SU-DHL-6 (cell line): ENCODE results near the gene TUBA4B.

Experiments
- H2AFZ ChIP-seq: fragments of 200-600 bp; sonication (generic); 2 replicates; pipeline ENCODE4 v1.6.1; 2014; ENCODE audit warnings: low read depth, mild to moderate bottlenecking, moderate library complexity, mixed read lengths, antibody characterized with exemption, low read length; ENCODE audit not compliant: severe bottlenecking
- H3F3A ChIP-seq: fragments of 200-600 bp; shearing (Covaris generic); 2 replicates; pipeline ENCODE4 v1.6.0; 2016; ENCODE audit warnings: antibody characterized with exemption, mild to moderate bottlenecking; ENCODE audit not compliant: insufficient read depth
- H3K27ac ChIP-seq: fragments of 200-600 bp; sonication (generic); 2 replicates; pipeline ENCODE4 v1.5.1; 2016; ENCODE audit warnings: low read depth, mild to moderate bottlenecking, low read length, moderate library complexity, mixed read lengths
- H3K27me3 ChIP-seq: fragments of 200-600 bp; sonication (generic), shearing (Covaris generic); 2 replicates; pipeline ENCODE4 v1.6.0; 2014; ENCODE audit warnings: mild to moderate bottlenecking, low read length
- H3K36me3 ChIP-seq: fragments of 200-600 bp; sonication (generic); 2 replicates; pipeline ENCODE4 v1.6.1; 2014; ENCODE audit warnings: mild to moderate bottlenecking, low read length, mixed read lengths
- H3K4me2 ChIP-seq: fragments of 300-600, 200-600 bp; shearing (Covaris generic), sonication (generic); 2 replicates; pipeline ENCODE4 v1.6.0; 2014; ENCODE audit warnings: low read length, low read depth, mild to moderate bottlenecking; ENCODE audit not compliant: poor library complexity, severe bottlenecking
- H3K4me3 ChIP-seq: fragments of 200-600 bp; sonication (generic); 2 replicates; pipeline ENCODE4 v1.5.1; 2014; ENCODE audit warnings: antibody characterized with exemption, low read length, mild to moderate bottlenecking, mixed read lengths; ENCODE audit not compliant: insufficient read depth, poor library complexity, severe bottlenecking
- H3K79me2 ChIP-seq: fragments of 200-600 bp; sonication (generic); 2 replicates; pipeline ENCODE4 v1.6.1; 2014; ENCODE audit warnings: mild to moderate bottlenecking, low read length, moderate library complexity; ENCODE audit not compliant: insufficient read depth
- H3K9ac ChIP-seq: fragments of 200-600 bp; sonication (generic); 2 replicates; pipeline ENCODE4 v1.7.0; 2014; ENCODE audit warnings: mild to moderate bottlenecking, low read length
- H3K9me2 ChIP-seq: fragments of 200-600 bp; sonication (generic); replicated peaks from 2 replicates; pipeline ENCODE4 v1.6.1; 2014; ENCODE audit warnings: low read length; ENCODE audit not compliant: insufficient read depth
- H3K9me3 ChIP-seq: fragments of 200-600 bp; sonication (generic); 2 replicates; pipeline ENCODE4 v1.6.1; 2014; ENCODE audit warnings: low read length, mixed read lengths; ENCODE audit not compliant: insufficient read depth
- H4K20me1 ChIP-seq: fragments of 200-600 bp; sonication (generic); 2 replicates; pipeline ENCODE4 v1.6.1; 2014; ENCODE audit warnings: low read depth, mild to moderate bottlenecking, antibody characterized with exemption, low read length, moderate library complexity, mixed read lengths
- EZH2phosphoT487 ChIP-seq: fragments of 200-600 bp; sonication (generic), shearing (Covaris generic); conservative IDR thresholded peaks from 2 replicates; pipeline ENCODE4 v1.6.1; 2018; ENCODE audit warnings: mild to moderate bottlenecking, antibody characterized with exemption, low read length, moderate library complexity, mixed read lengths
- TF ChIP-seq, protein P1 (sequence below): fragments of 200-600 bp; sonication (generic); IDR thresholded peaks from one replicate; pipeline ENCODE4 v1.5.1; 2017; ENCODE audit warnings: antibody characterized with exemption, mild to moderate bottlenecking, low read length, moderate library complexity; ENCODE audit not compliant: insufficient read depth, poor library complexity, severe bottlenecking

The TUBA4B gene

DNA sequence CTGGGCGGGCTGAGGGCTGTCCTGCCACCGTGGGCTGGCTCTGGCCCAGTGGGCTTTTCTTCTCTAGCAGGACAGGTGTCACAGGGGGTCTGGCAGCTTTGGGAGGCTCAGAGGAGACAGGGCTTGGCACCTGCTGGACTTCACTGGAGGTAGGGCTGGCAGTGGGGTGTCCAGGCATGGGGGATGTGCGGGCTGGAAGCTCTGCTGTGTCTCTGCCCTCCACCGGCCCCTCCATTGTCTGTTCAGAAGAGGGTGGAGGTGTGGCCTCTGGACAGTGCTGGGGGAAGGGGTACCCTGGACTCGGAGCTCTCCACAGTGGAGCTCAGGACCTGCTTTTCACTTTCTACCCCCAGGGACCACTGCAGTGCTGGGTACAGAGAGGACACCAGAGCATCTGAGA lies 47.0 kb downstream of the TUBA4B start:
- Histone ChIP-seq H3K9me3 (no peaks in the 10 kb centered on the region), H3K36me3 (no peaks in the 10 kb centered on the region), H4K20me1 (no peaks in the 10 kb centered on the region), H3K9ac (no peak overlapping the region), H3K4me2 (no peak overlapping the region), H3K4me3 (no peak overlapping the region), H3K9me2 (no peaks in the 10 kb centered on the region), H3K27ac (no peak overlapping the region), H3K79me2 (no peaks in the 10 kb centered on the region), H3F3A (no peaks in the 10 kb centered on the region), H3K27me3 (no peaks in the 10 kb centered on the region), H2AFZ (no peak overlapping the region)
- TF ChIP-seq, protein P1, sequence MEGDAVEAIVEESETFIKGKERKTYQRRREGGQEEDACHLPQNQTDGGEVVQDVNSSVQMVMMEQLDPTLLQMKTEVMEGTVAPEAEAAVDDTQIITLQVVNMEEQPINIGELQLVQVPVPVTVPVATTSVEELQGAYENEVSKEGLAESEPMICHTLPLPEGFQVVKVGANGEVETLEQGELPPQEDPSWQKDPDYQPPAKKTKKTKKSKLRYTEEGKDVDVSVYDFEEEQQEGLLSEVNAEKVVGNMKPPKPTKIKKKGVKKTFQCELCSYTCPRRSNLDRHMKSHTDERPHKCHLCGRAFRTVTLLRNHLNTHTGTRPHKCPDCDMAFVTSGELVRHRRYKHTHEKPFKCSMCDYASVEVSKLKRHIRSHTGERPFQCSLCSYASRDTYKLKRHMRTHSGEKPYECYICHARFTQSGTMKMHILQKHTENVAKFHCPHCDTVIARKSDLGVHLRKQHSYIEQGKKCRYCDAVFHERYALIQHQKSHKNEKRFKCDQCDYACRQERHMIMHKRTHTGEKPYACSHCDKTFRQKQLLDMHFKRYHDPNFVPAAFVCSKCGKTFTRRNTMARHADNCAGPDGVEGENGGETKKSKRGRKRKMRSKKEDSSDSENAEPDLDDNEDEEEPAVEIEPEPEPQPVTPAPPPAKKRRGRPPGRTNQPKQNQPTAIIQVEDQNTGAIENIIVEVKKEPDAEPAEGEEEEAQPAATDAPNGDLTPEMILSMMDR, result no peak
- TF ChIP-seq EZH2phosphoT487, result no peak

DNA sequence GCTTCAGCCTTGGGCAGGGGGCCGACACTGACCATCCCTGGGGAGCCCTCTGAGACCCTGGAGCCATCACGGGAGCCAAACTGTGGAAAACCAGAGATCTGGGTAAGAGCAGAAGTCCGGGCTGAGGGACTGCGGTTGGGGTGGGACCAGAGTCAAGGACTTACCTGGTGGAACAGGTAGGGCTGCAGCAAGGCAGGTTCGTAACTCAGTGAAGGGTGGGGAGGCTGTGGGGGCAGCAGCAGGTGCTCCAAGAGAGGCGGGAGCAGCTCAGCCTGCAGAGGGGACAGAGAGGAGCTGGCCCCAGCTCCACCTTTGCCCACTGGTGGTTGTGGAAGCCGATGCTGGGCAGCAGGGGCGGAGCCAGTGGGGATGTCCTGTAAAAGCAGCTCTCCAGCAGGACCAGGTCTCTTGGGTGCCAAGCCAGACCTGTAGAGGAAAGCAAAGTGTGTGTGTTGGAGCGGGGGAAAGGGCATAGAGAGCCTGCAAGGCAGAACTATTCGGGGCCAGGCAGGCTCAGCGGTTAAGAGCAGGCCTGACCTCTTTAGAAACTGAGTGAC lies 49.4 kb downstream of the TUBA4B start:
- H3K4me2 ChIP-seq, result no peak overlapping the region
- H4K20me1 ChIP-seq, result no peaks in the 10 kb centered on the region
- no peaks in the 10 kb centered on the region for H3K9me2 ChIP-seq
- H3K27ac ChIP-seq, result no peak overlapping the region
- no peak overlapping the region for H3K9ac ChIP-seq
- TF ChIP-seq EZH2phosphoT487, result no peak
- TF ChIP-seq, protein P1, result no peak
- no peak overlapping the region for H2AFZ ChIP-seq
- H3K79me2 ChIP-seq, result no peaks in the 10 kb centered on the region
- no peaks in the 10 kb centered on the region for H3K9me3 ChIP-seq
- H3K27me3 ChIP-seq, result no peaks in the 10 kb centered on the region
- H3K4me3 ChIP-seq, result no peak overlapping the region
- no peaks in the 10 kb centered on the region for H3K36me3 ChIP-seq
- no peaks in the 10 kb centered on the region for H3F3A ChIP-seq

DNA sequence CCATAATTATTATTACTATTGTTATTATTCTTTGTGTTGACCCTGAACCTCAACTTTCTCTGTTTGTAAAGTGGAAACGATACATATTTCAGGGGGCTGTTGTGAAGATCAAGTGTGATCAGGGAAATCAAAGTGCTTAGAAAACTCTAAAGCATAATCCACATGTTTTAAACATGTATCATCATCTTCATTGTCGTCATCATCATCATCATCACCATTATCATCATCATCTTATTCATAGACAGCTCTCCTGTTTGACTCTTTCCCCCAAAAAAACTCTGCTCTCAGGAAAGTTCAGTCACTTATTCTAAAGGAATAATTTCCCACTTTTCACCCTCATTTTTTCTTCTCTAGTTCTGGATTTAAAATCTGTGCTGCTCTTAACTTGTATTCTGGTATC lies 51.2 kb downstream of the TUBA4B start:
- Histone ChIP-seq H3F3A (no peaks in the 10 kb centered on the region), H3K27ac (no peak overlapping the region), H3K36me3 (no peaks in the 10 kb centered on the region), H4K20me1 (no peaks in the 10 kb centered on the region), H3K4me2 (no peak overlapping the region), H3K9ac (no peak overlapping the region), H3K9me3 (no peaks in the 10 kb centered on the region), H3K27me3 (no peaks in the 10 kb centered on the region), H3K4me3 (no peak overlapping the region), H2AFZ (no peak overlapping the region), H3K79me2 (no peaks in the 10 kb centered on the region), H3K9me2 (no peaks in the 10 kb centered on the region)
- TF ChIP-seq EZH2phosphoT487, result no peak
- TF ChIP-seq, protein P1, result no peak

DNA sequence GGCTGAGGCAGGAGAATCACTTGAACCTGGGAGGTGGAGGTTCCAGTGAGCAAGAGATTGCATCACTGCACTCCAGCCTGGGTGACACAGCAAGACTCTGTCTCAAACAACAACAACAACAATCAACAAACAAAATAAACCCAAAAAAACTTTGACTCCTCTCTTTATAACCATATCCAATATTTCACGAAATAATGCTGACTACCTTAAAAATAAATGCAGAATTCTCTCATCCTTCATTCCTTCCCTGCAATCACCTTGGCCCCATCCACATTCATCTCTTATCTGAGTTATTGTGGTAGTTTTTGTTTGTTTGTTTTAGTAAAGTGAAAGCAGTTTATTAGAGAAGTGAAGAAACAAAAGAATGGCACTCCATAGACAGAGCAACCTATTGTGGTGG lies 53.0 kb downstream of the TUBA4B start:
- H3K9ac ChIP-seq, result no peak overlapping the region
- no peak overlapping the region for H3K4me2 ChIP-seq
- no peaks in the 10 kb centered on the region for H3K27me3 ChIP-seq
- H4K20me1 ChIP-seq, result no peaks in the 10 kb centered on the region
- TF ChIP-seq, protein P1, result no peak
- TF ChIP-seq EZH2phosphoT487, result no peak
- no peaks in the 10 kb centered on the region for H3K36me3 ChIP-seq
- H3F3A ChIP-seq, result no peaks in the 10 kb centered on the region
- no peaks in the 10 kb centered on the region for H3K9me3 ChIP-seq
- H3K9me2 ChIP-seq, result no peaks in the 10 kb centered on the region
- no peak overlapping the region for H3K4me3 ChIP-seq
- H3K27ac ChIP-seq, result no peak overlapping the region
- no peak overlapping the region for H2AFZ ChIP-seq
- no peaks in the 10 kb centered on the region for H3K79me2 ChIP-seq
